HTR-8/SVneo (cell line): Measurements from ENCODE around the gene FAIM2.

Experiments
- DNase-seq: peaks from one replicate; pipeline ENCODE4 v3.0.0; 2011; ENCODE audit warnings: low spot score, mixed read lengths; ENCODE audit not compliant: insufficient read length
- FAIRE-seq: peaks from 2 replicates; lab custom pipeline; 2011; peaks lifted over from hg19 to GRCh38; lab: Jason Lieb, UNC

Gene FAIM2

DNA sequence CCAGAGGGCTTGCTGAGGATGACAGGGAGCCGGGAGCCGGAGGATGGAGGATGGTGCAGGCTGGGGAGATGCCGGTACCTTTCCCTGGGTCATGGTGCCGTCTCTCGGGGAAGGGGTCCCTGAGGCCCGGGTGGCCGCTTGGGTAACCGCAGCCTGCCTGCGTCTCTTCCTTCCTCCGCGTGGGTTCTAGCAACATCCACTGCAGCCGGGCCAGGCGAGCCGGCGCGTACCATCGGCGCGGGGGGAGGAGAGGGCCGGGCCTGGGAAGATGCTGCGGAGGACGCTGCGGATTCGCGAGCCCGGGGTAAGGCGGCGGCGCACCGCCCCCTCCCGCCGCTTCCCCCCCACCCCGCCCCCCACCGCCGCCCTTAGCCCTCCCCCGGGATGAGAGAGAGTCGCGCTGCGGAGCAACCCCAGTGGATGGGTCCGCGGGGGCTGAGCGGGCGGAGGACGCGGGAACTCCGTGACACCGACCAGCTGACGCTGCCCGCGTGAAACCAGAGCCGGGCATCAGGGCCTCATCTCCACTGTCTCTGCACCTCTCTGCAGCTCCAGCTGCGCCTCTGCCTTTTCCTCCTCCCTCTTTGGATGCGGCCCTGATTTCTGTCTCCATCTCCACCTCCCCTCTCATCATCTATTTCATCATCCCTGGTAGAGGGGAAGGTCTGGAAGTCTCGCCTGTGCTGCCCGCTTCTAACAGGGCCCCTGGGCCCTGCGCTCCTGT is at the start of gene FAIM2:
Gene FAIM2 (minus strand): TSS at position 201 of the 724 bp plus-strand sequence. CDS start 108 bp downstream, at position 93.
- no peak for DNase-seq
- FAIRE-seq, result peak; percentile 42

DNA sequence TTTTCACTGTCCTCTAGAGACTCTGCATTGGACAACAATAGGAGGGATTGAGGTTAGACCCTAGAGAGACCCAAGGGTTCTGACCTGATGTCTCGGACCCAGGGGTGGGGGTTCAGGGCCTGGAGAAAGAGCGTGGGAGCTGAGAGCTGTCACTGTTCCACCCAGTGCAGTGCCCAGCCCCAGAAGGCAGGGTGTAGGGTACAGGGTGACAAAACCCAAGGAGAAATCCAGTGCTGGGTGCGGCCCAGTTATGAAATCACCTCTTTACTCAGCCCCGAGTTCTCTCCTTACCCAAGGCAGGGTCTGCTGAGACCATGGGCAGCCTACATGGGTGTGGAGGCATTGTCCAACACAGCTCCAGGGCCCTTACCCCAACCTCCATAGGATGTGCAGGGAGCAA is 49.5 kb upstream of the FAIM2 start:
- FAIRE-seq (no peak), DNase-seq (no peak)

DNA sequence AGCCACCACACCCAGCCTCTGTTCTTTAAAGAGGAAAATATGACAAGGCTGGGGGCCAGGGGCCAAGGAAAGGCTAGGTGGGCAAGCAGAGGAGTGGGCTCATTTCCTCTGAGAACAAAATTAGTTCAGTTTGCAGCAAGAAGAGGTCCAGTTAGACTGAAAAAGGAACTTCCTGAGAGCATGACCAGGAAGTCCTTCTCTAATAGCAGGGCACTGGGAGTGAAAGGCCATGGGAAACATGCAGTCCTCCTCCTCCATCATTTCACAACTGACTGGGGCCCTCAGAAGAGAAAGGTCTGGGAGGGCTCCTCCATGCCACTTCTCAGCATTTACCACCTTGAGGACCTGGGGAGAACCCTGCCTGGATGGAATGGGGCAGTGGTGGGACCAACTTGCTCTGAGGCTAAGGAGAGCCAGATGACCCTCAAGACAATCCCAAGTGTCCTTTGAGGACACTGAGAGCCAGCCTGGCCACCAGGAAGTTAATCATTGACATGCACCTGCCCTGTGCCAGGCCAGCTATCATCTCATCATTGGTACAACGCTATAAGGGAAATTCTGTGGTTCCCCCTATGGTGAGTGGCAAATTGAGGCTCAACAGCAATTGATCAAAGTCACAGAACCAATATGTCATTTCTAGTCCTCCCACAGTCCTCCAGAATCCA is 48.8 kb upstream of the FAIM2 start:
- FAIRE-seq, result no peak
- no peak for DNase-seq

DNA sequence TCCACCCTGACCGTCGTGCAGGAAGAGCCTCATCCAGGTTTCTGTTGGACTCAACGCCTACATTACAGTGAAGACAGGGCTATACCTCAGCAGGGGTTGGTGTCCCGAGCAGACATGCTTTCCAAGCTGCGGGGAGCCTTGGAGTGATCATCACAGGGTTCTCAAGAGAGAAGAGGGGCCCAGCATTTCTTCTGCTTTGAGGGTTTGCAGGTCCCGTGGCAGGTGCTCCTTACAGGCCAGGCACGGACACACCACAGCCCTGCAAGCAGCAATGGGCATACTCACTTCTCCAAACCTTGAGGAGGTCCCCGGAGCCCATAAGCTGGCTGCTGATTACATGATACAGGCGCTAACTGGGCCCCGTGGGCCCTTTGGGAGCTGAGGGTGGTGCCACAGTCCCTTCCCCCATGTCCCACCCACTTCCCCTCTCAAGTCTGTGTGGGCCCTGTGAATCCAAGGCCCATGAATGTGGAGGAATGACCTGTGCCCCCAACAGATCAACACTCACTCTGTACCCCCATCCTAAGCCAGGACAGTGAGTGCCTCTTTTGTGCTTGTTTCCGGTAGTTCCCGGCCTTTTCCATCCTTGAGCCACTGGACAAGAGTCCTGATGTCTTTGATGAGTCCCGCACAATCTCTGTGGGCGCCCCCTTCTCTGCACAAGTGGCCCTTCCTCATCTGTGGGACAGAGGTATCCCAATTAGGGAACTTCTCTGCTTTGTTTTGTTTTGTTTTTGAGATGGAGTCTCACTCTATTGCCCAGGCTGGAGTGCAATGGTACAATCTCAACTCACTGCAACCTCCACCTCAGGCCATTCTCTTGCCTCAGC is 47.9 kb upstream of the FAIM2 start:
- no peak for FAIRE-seq
- DNase-seq, result no peak

DNA sequence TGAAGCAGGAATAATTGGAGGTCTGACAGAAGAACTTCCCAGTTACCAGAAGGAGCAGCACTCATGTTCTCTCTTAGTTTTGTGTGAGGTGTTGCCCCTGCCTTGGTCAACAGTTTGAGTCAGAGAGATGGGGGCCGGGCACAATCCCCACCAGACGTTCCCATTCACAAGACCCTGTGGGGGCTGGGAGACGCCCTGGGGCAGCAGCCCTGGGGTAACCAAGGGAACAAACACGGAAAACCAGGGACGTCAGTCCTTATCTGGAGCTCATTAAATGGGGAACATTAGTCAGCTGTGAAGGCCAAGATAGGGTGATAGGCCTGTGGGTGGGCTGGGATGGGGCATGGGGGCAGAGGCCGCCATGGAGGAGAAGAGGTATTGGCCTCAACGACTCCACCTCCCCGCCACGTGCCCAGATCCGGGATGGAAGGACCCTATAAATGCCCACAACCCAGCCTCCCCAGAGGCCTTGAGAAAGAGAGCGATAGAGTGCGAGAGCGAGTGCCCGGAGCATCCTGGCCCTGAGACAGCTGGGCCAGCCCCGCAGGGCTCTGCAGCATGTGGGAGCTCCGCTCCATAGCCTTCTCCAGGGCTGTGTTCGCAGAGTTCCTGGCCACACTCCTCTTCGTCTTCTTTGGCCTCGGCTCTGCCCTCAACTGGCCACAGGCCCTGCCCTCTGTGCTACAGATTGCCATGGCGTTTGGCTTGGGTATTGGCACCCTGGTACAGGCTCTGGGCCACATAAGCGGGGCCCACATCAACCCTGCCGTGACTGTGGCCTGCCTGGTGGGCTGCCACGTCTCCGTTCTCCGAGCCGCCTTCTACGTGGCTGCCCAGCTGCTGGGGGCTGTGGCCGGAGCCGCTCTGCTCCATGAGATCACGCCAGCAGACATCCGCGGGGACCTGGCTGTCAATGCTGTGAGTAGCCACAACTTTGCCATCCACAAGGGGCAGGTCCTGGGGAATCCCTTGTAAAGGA is 46.9 kb upstream of the FAIM2 start, which contains the start of gene AQP2:
Gene AQP2 (plus strand): TSS at position 465 of the 979 bp plus-strand sequence. CDS start 94 bp downstream, at position 559.
- FAIRE-seq (no peak), DNase-seq (no peak)

DNA sequence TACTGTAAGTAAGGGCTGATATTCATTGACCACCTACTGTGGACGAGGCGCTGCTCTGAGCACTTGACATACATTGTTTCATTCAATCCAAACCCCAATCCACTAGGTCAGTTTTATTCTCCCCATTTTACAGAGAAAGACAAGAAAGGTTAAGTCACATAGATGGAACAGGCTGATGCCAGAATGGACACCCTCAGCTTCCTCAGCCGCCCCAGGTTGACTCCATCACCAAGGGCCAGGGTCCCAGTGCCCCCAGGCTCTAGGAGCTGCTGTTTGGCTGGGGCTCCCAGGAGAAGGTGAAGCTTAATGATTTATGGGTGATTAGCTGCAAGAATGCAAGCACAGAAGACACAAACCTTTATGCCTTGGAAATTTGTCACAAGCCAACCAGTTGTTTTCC is 46.2 kb upstream of the FAIM2 start:
- DNase-seq (no peak), FAIRE-seq (no peak)

DNA sequence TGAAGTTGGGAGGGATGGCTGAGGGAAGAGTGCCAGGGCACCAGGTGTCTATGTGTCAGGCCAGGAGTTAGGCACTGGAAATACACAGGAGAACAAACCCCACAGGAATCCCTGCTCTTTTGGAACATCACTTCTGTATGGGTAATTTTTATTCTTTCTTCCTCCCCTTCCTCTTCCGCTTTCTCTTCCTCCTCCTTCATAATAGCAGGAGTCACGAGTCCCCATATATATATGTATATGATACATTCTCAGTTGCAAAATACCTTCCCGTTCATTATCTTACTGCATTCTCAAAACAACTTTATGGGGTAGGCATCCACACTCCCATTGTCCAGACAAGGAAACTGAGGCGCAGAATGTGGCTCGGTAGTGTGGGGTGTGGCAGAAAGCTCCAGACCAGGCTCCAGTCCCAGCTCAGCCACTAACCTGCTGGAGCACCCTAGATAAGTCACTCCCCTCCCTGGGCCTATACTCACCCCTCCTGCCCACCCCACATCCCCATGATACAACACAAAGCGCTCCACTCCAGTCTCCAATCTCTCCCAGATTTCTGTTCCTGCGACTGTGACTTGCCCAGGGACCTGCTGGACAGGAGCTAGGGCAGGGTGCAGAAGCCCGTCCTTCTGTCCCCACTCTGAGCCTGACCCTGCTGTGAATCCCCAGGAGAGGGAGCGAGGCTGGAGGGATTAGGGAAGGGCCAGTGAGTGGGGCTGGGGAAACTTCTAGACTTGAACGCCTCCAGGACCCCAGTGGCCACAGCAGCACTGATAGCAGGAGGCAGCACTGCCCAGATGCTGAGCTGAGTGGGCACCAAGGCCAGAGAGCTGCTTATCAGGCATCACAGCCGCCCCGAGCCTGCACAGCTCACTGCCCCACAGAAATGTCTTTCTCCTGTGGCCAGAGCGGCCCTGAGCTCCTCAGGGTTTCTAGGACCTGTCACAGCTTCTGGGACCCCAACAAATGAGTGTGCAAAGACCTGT is 45.5 kb upstream of the FAIM2 start:
- DNase-seq (no peak), FAIRE-seq (no peak)

DNA sequence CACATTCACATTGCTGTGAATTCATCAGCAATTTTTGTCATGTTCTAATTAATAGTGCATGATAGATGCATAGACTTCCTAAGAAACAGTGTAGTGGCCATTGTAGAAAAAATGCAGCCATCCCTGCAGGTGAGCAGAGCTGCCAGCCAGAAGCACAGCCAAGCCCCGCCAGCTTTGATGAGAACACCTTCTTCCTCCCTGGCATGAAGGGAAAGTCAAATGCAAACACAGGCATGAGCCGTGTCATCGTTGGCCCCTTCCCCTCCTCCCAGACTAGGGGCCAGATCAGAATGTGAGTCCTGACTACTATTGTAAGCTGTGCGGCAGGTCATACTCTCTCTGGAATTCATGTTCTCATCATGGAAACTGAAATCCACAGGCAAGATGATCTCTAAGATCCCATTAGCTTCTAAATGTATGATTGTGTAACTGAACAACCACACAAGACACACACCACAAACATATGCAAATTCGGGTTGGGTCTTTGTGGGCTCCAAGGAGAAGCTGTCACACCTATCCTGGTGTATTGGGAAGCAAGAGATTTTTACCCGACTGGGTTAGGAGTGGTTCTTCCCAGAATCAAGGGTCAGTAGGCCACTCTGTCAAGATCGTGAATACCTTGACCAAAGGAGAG is 44.0 kb upstream of the FAIM2 start:
- DNase-seq (no peak), FAIRE-seq (no peak)

DNA sequence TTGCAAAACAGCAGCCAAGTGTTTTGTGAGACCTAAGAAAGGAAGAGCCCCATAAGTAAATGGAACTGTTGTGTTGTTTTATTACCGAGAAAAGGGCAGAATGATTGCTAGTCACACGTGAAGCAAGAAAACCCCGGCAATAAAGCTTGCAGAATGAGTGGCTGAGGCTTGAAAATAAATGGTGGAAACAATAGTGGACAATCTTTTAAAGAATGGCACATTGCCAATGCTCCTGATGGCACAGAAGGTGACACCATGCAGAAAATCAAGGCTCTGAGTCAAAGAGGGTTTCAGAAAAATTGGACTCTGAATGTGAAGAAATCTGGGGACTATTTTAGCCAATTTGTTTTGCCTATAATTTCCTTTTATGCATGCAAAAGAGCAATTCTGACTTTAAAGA is 42.8 kb upstream of the FAIM2 start:
- DNase-seq (no peak), FAIRE-seq (no peak)

DNA sequence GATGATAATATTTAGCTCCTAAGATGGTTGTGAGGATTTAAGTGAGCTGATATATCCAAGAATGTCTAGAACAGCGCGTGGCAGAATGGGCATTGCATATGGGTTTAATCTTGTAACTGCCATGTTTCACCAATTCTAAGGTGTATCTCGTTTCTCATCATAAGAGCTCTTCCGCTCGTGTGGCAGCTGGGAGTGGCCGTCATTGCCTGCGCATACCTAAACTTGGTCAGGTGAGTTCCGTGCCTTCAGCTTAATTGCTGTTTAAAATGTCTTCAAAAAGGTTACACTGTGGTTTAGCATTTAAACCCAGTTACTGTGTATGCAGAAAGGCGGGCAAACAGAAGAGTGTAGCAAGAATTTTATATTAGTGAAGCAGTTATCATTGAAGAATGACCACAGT is 42.4 kb upstream of the FAIM2 start:
- no peak for FAIRE-seq
- no peak for DNase-seq

DNA sequence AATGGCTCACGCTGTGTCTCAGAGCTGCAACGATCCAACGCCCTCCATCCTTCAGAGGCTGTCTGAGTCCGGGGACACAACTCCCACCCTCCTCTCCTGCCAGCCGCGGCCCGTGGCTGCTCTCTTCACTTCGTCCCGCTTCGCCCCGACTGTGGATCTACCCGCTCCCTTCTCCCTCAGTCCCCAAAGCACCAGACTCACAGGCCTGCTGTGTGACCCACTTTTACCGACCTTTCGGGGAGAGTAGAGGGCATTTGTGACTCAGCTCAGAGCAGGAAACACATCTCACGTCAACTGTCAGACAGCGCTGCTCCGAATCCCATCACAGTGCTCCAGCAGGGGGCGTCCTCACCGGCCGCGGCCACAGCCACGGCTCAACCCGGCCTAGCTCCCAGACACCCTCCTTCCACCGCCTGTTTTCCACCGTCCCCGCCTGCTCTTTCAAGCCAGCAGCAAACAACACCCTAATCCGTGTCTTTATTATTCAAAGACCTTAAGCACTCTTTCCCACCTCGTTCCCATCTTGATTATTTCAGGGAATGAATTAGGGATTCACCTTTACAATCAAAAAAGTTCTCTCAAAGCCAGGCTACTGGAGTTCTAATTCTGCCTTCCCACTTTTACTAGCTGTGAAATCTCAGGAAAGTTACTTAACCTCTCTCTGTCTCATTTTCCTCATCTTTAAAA is 41.8 kb upstream of the FAIM2 start:
- FAIRE-seq (peak; percentile 80), DNase-seq (peak; percentile 89)

DNA sequence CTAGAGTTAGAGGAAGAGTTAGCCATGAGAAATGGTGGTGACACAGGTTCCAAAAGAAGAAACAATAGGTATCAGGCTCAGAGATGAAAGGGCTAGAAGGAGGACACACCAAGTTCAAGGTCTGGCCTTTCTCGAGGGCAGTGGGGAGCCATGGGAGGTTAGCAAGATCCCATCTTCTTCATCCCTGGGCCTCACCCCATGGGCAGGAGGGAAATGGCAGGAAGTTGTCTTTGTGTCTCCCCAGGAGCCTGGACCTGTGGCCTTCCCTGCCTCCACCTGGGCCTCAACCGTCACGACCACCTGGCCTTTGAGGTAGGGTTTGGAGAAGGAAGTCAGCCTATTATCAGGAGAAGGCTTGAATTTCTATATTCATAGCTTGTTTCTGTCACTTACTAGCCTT is 41.0 kb upstream of the FAIM2 start:
- no peak for DNase-seq
- FAIRE-seq, result no peak

DNA sequence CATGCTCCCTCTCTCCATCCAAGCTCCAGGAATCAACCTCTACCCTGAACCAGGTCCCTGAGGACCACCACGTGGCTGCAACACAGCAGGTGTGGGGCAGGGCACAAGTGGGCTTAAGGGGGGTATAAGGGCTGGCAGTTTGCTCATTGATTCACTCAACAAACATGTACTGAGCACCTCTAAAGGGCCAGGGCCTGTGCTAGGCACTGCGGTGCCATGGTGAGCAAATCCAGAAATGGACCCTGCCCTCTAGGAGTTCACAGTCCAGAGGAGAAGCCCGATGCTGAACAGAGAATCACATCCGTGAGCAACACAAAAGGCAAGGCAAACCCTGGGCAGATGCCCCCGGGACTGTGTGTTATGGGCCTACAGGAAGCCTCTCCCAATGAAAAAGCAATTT is 40.3 kb upstream of the FAIM2 start:
- DNase-seq (no peak), FAIRE-seq (no peak)

DNA sequence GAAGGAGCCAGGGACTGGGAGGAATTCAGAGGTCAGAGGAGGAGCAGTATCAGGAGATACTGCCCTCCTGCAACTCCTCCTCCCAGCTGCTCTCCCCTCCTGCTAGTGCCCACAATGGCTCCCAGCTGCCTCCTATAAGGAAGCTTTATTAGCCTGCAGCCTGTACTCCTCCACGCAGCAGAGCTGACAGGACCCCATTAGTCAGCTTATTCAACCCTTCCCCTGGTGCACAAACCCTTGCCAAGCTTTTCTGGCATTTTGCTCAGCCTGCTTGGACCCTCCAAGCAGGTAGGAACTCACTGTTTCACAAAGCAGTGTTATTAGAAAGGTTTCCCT is 39.9 kb upstream of the FAIM2 start:
- no peak for DNase-seq
- no peak for FAIRE-seq

DNA sequence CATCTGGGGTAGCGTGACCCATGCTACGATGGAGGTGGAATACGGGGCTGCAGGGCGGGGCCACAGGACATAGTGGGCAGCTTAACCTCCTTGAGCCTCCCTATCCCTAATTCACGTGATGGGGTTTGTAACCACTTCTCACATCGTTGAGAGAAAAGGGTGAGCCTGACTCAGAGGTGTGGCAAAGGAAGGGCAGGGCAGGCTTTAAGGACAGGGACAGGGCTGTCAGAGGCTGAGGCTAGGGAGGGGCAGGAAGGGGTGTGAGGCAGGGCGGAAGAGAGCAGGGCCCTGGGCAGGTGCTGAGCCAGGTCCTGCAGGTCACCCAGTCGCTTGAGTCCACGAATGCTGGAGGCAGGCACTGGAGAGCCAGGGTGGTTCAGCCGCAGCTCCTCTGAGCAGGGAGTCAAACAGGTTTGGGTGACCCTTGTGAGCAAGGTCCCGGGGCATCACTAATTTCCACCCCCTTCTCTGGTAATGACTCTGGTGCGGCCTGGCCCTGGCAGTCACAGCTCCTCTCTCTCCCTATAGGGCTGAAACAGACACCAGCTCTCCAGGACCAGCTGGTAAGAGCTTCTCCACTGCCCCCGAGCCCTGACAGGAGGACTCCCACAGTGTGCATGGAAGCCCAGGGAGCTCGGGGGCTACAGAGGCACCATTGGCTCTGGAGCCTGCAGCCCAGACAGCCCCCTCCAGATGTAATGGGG is 39.4 kb upstream of the FAIM2 start:
- FAIRE-seq (no peak), DNase-seq (no peak)

DNA sequence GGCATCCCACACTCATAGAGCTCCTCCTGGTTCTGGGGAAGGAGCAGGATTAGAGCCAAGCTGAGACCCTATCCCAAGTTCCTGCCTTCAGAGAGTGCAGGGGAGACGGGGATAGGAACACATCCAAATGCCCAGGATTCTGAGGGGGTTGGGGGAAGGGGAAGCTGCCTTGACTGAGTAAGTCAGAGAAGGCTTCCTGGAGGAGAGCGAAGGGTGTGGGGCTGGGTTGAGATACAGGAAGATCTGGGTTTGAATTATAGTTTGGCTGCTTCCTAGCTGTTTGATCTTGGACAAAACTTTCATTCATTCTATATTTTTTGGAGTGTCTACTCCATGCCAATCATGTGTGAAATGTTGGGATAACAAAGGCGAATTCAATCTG is 38.8 kb upstream of the FAIM2 start:
- no peak for FAIRE-seq

More for the DNA sequence above, 38.8 kb upstream of the FAIM2 start:
- DNase-seq, result no peak
